Naive thymus-derived CD4-positive, alpha-beta T cell (primary cell): ENCODE measurements around the gene SH3TC1. TPM values are rescaled to one million over a fixed set of nuclear protein-coding genes. Genes with fewer than 3 reads are reported as not detected.
A peak's percentile ranks its signal among the peaks of the same experiment; 100 is the strongest.

Experiments
- ATAC-seq: fragments of 150-1000 bp; cut with Tn5 transposase; 2 replicates; pipeline ENCODE4 v1.10.0; 2021; ENCODE audit warnings: mild to moderate bottlenecking, moderate library complexity
- CTCF ChIA-PET: fragments of 350-600 bp; sonication (Branson Sonifier 250); formaldehyde crosslinking; loops from one replicate; lab custom pipeline; 2021; ENCODE audit warnings: antibody characterized with exemption; lab: Charles Lee
- POLR2A ChIA-PET: fragments of 350-600 bp; sonication (Branson Sonifier 250); formaldehyde crosslinking; loops from one replicate; lab custom pipeline; 2021; ENCODE audit warnings: antibody characterized with exemption, inconsistent platforms; lab: Charles Lee
- DNase-seq, 9 donors: peaks; one replicate each; pipeline versions ENCODE4 v3.0.0 to v3.0.0-alpha.2; 2020 to 2022; ENCODE audit warnings: mixed read lengths in 1 of 9
- H3K27ac ChIP-seq: one replicate; pipeline ENCODE4 v1.7.0; 2013; ENCODE audit warnings: mild to moderate bottlenecking, low read depth, low read length, moderate library complexity
- H3K27me3 ChIP-seq, 2 donors: one replicate each; pipeline ENCODE4 v1.7.0; 2013; ENCODE audit warnings: low read length in 2 of 2, mild to moderate bottlenecking in 2 of 2, moderate library complexity in 2 of 2; ENCODE audit not compliant: control insufficient read depth in 2 of 2, insufficient read depth in 2 of 2
- H3K36me3 ChIP-seq, 3 experiments: 1 replicate in 2 of 3; 2 replicates in 1 of 3; pipeline ENCODE4 v1.7.0; 2013; ENCODE audit warnings: low read length in 3 of 3, mild to moderate bottlenecking in 3 of 3, moderate library complexity in 1 of 3; ENCODE audit not compliant: insufficient read depth in 3 of 3, control insufficient read depth in 2 of 3
- H3K4me1 ChIP-seq, 2 donors: one replicate each; pipeline ENCODE4 v1.7.0; 2013; ENCODE audit warnings: low read length in 2 of 2, mild to moderate bottlenecking in 2 of 2, moderate library complexity in 1 of 2; ENCODE audit not compliant: control insufficient read depth in 2 of 2, insufficient read depth in 2 of 2
- H3K4me3 ChIP-seq: 2 replicates; pipeline ENCODE4 v1.7.0; 2013; ENCODE audit warnings: mild to moderate bottlenecking, low read length
- H3K9me3 ChIP-seq, 3 experiments: 1 replicate in 2 of 3; 2 replicates in 1 of 3; pipeline ENCODE4 v1.7.0; 2013; ENCODE audit warnings: low read length in 3 of 3; ENCODE audit not compliant: control insufficient read depth in 2 of 3
- H3K27ac Mint-ChIP-seq, 9 donors: one replicate each; pipeline ENCODE4 v1.8.0; 2020 to 2022; ENCODE audit warnings: mixed read lengths in 9 of 9, mild to moderate bottlenecking in 8 of 9, moderate library complexity in 5 of 9, inconsistent platforms in 2 of 9
- H3K27me3 Mint-ChIP-seq, 5 donors: one replicate each; pipeline ENCODE4 v1.8.0; 2021 to 2022; ENCODE audit warnings: mixed read lengths in 5 of 5, mild to moderate bottlenecking in 1 of 5
- H3K36me3 Mint-ChIP-seq, 5 donors: one replicate each; pipeline ENCODE4 v1.8.0; 2020 to 2022; ENCODE audit warnings: mixed read lengths in 5 of 5, mild to moderate bottlenecking in 3 of 5, inconsistent platforms in 1 of 5
- H3K4me1 Mint-ChIP-seq, 7 donors: one replicate each; pipeline ENCODE4 v1.8.0; 2020 to 2022; ENCODE audit warnings: mixed read lengths in 7 of 7, mild to moderate bottlenecking in 3 of 7, inconsistent platforms in 1 of 7
- H3K4me3 Mint-ChIP-seq, 10 donors: one replicate each; pipeline ENCODE4 v1.8.0; 2020 to 2022; ENCODE audit warnings: mild to moderate bottlenecking in 10 of 10, mixed read lengths in 10 of 10, moderate library complexity in 6 of 10, inconsistent platforms in 2 of 10
- H3K9me3 Mint-ChIP-seq, 11 donors: one replicate each; pipeline ENCODE4 v1.8.0; 2020 to 2022; ENCODE audit warnings: mixed read lengths in 11 of 11, mild to moderate bottlenecking in 4 of 11, inconsistent platforms in 1 of 11, moderate library complexity in 1 of 11
- intact Hi-C, 2 donors: fragments of 100-400 bp; cut with micrococcal nuclease; formaldehyde crosslinking; loops; one replicate each; pipeline ENCODE4 v1.15.1; 2023
- polyA plus RNA-seq, 2 donors: library from polyadenylated mRNA; unstranded; fragments of 300-500 nt; fragmentation: Illumina TruSeq; gene quantifications; one replicate each; pipeline ENCODE4 v1.2.3, GENCODE V29; 2021
- total RNA-seq, 6 experiments: library from RNA in 5 of 6; stranded (reverse) in 5 of 6; gene quantifications; 1 replicate in 5 of 6; 2 replicates in 1 of 6; pipeline ENCODE4 v1.2.3 and lab custom pipeline; 2021 to 2026

SH3TC1 gene
- total and polyA plus RNA-seq, 7 experiments from 2014 or later, result 6.5 to 120 (median 34.9) TPM

- H3K36me3 Mint-ChIP-seq, result no peaks in the 10 kb centered on the region
- H3K4me3 ChIP-seq, result no peak overlapping the region
- H3K27me3 ChIP-seq, result no peaks in the 10 kb centered on the region
- ChIA-PET POLR2A (no interaction called here), CTCF (no interaction called here)
- DNase-seq (no peak), ATAC-seq (no peak)
- intact Hi-C loops, result no loop called here
- H3K27ac Mint-ChIP-seq, result no peak overlapping the region
- no peak overlapping the region for H3K27ac ChIP-seq
- H3K9me3 ChIP-seq, result no peaks in the 10 kb centered on the region
- H3K36me3 ChIP-seq, result no peaks in the 10 kb centered on the region
- peaks cover 0 to 4% (median 0%) of the 10 kb centered on the region in 5 donors for H3K27me3 Mint-ChIP-seq
- H3K4me1 ChIP-seq, result no peaks in the 10 kb centered on the region
- H3K4me1 Mint-ChIP-seq, result peaks cover 0 to 1% (median 0%) of the 10 kb centered on the region in 7 donors
- peaks cover 0 to 3% (median 0%) of the 10 kb centered on the region in 11 donors for H3K9me3 Mint-ChIP-seq
- no peak overlapping the region for H3K4me3 Mint-ChIP-seq
These were observed 58.8 kb downstream of the SH3TC1 start for GRCh38 chr4:8257854-8258253.

DNA sequence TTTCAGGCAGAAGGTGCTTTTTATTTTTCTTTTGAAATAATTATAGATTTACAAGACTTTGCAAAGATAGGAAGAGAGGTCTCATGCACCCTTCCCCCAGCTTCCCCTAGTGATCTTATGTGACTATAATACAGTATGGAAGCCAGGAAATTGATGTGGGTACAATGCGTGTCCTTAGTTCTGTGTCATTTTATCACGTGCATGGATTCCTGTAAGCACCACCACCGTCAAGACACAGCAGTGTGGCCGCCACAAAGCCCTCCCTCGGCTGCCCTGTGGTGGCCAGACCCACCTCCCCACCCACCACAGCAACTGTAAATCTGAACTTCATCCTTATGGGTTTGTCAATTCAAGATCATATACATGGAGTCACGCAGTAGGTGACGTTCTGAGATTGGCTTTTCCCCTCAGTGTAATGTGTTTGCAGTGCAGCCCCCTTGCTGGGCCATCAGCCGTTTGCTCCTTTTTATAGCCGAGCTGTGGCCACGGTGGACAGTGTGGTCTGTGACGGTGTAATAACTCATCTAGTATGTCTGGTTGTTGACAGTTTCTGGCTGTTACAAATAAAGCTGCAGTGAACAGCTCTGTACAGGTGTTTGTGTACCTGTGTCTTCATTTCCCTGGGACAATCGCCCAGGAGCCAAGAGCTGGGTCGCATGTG is 59.6 kb downstream of the SH3TC1 start:
- Histone ChIP-seq H3K4me3 (no peak overlapping the region), H3K27ac (no peak overlapping the region), H3K4me1 (no peaks in the 10 kb centered on the region), H3K27me3 (no peaks in the 10 kb centered on the region), H3K36me3 (no peaks in the 10 kb centered on the region), H3K9me3 (no peaks in the 10 kb centered on the region)
- H3K27ac Mint-ChIP-seq, result no peak overlapping the region
- no peaks in the 10 kb centered on the region for H3K36me3 Mint-ChIP-seq
- peaks cover 0 to 4% (median 0%) of the 10 kb centered on the region in 7 donors for H3K4me1 Mint-ChIP-seq
- intact Hi-C loops, result no loop called here
- peaks cover 0 to 3% (median 0%) of the 10 kb centered on the region in 11 donors for H3K9me3 Mint-ChIP-seq
- POLR2A ChIA-PET, result no interaction called here
- H3K27me3 Mint-ChIP-seq, result peaks cover 0 to 6% (median 0%) of the 10 kb centered on the region in 5 donors
- ATAC-seq, result no peak
- DNase-seq, result no peak
- CTCF ChIA-PET, result no interaction called here
- H3K4me3 Mint-ChIP-seq, result no peak overlapping the region

DNA sequence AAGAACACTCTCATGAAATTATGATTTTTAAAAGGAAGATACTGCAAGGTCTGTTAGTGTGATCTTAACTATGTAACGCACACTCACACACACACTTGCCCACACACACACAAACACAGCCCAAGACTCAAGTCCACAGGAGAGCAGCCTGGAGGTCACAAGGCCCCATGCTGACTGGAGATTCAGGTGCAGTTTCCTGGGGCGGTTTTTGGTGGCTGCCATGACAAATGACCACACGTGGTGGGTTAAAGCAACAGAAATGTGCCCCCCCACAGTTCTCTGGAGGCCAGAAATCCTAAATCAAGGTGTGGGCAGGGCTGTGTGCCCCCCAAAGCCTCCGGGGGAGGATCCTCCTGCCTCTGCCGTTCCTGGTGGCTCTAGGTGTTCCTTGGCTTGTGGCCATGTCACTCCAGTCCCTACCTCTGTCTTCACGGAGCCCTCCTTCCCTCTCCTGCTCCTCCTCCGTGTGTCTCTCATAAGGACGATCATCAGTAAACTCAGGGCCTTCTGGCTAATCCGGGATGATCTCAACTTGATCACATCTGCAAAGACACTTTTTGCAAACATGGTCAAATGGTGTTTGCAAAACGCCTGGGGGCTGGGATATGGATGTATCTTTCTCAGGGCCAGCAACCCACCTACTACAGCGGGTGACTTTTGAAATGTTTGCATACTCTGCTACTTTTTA is 60.8 kb downstream of the SH3TC1 start:
- no peak overlapping the region for H3K4me3 ChIP-seq

DNA sequence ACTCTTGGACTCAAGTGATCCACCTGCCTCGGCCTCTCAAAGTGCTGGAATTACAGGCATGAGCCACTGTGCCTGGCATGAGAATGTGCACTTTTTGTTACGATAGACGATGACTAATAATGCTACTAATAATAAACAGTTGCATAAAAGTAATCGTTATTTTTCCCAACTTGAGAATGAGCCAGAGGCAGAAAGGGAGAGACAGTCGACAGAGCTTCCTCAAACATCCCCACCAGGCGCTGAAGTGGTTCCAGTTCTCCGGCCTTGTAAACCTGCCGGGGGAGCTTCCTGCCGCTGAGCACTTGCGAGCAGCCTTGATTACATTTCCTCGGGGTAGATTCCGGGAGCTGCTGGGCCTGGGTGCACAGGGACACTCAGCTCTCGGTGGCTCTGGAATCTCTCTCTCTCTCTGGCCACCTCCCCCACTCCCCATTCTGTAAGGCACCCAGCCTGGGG is 61.6 kb downstream of the SH3TC1 start:
- H3K4me3 Mint-ChIP-seq, result no peak overlapping the region
- H3K27ac Mint-ChIP-seq, result no peak overlapping the region
- H3K4me1 ChIP-seq, result no peaks in the 10 kb centered on the region
- H3K36me3 Mint-ChIP-seq, result no peaks in the 10 kb centered on the region
- no peaks in the 10 kb centered on the region for H3K27me3 ChIP-seq
- no peak overlapping the region for H3K27ac ChIP-seq
- ATAC-seq (no peak), DNase-seq (no peak)
- POLR2A ChIA-PET, result no interaction called here
- H3K9me3 Mint-ChIP-seq, result peaks cover 0 to 5% (median 0%) of the 10 kb centered on the region in 11 donors
- no peaks in the 10 kb centered on the region for H3K36me3 ChIP-seq
- intact Hi-C loops, result no loop called here
- CTCF ChIA-PET, result no interaction called here
- peaks cover 0 to 10% (median 0%) of the 10 kb centered on the region in 5 donors for H3K27me3 Mint-ChIP-seq
- no peaks in the 10 kb centered on the region for H3K9me3 ChIP-seq
- H3K4me1 Mint-ChIP-seq, result peaks cover 0 to 8% (median 0%) of the 10 kb centered on the region in 7 donors
- no peak overlapping the region for H3K4me3 ChIP-seq

More for the DNA sequence above, 60.8 kb downstream of the SH3TC1 start:
- Histone ChIP-seq H3K36me3 (no peaks in the 10 kb centered on the region), H3K4me1 (no peaks in the 10 kb centered on the region), H3K27me3 (no peaks in the 10 kb centered on the region), H3K27ac (no peak overlapping the region), H3K9me3 (no peaks in the 10 kb centered on the region)
- H3K27me3 Mint-ChIP-seq, result peaks cover 0 to 10% (median 0%) of the 10 kb centered on the region in 5 donors
- no peak overlapping the region for H3K4me3 Mint-ChIP-seq
- CTCF ChIA-PET, result no interaction called here
- DNase-seq, result no peak
- peaks cover 0 to 8% (median 0%) of the 10 kb centered on the region in 7 donors for H3K4me1 Mint-ChIP-seq
- no peaks in the 10 kb centered on the region for H3K36me3 Mint-ChIP-seq
- POLR2A ChIA-PET, result no interaction called here
- H3K9me3 Mint-ChIP-seq, result peaks cover 0 to 5% (median 0%) of the 10 kb centered on the region in 11 donors
- ATAC-seq, result no peak
- H3K27ac Mint-ChIP-seq, result peak overlapping the region in 1 of 9 donors; percentile 4
- intact Hi-C loops, result no loop called here

DNA sequence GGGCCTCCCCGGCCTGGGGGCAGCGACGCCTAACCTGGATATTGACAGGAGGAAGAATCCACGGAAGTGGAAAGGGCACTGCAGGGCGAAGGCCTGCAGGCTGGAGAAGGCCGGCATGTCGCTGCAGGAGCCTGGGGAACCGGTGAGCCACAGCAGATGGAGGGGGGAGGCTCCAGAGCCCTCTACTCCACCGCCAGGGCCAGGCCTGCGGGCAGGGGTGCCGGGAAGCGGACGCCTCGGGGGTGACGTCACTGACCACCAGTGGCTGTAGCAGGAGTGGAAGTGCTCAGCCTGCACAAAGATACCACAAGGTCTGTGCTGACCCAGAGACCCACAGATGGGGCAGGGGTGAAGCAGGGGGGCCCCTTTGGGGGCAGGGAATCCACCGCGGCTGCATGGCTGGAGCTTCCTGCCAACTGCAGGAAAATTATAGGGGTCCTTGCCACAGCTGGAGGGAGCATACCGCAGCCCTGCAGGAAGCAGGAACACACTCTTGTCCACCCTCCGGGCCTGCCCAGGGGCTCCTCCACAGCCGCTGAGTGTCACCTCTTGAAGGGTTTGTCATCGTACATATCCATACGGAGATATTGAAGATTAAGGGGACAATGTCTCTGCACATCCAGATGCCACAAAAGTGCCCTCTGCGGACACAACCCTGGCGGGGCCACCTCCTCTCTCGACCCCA is 62.9 kb downstream of the SH3TC1 start:
- no peak overlapping the region for H3K4me3 ChIP-seq
- DNase-seq (no peak), ATAC-seq (peak; percentile 62)
- no peak overlapping the region for H3K4me3 Mint-ChIP-seq
- H3K27me3 ChIP-seq, result no peaks in the 10 kb centered on the region
- no peaks in the 10 kb centered on the region for H3K36me3 ChIP-seq
- no peaks in the 10 kb centered on the region for H3K9me3 ChIP-seq
- H3K4me1 Mint-ChIP-seq, result peaks cover 0 to 8% (median 0%) of the 10 kb centered on the region in 7 donors
- H3K9me3 Mint-ChIP-seq, result peaks cover 0 to 5% (median 0%) of the 10 kb centered on the region in 11 donors
- H3K27me3 Mint-ChIP-seq, result peaks cover 0 to 13% (median 0%) of the 10 kb centered on the region in 5 donors
- H3K4me1 ChIP-seq, result no peaks in the 10 kb centered on the region
- POLR2A ChIA-PET, result no interaction called here
- CTCF ChIA-PET, result no interaction called here
- intact Hi-C loops, result no loop called here
- H3K27ac Mint-ChIP-seq, result no peak overlapping the region
- H3K36me3 Mint-ChIP-seq, result no peaks in the 10 kb centered on the region
- H3K27ac ChIP-seq, result no peak overlapping the region

DNA sequence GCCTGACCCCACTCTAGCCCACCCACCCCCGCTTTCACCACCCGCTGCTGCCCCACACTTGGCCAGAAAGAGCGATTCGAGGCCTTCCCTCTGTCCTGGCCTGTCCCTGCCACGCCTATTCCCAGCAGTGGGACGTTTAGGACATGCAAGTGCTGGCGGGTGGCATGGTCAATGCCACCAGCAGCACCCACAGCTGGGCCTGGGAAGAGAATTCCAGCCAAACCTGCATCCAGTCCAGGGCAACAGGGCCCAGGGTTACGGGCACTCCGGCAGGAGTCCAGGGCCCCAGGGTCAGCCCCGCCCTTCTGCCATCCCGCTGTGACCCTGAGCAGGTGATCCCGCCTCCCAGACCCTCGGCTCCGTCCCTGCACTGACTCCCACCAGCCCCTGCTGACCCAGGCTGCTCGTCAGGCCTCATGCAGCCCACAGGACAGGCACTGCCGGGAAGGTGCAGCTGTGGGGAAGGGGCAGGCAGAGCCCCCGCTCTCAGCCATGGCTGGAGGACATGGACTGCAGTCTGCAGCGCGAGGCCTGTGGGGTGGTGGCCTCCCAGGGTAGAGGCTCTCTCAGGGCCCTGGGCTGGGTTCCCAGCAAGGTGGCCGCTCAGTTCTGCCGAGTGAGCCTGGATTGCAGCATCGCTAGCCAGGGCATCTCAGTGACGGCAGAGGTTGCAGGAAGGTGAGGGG is 63.7 kb downstream of the SH3TC1 start:
- H3K4me1 ChIP-seq, result no peaks in the 10 kb centered on the region
- Mint-ChIP-seq H3K27me3 (peaks cover 0 to 13% (median 0%) of the 10 kb centered on the region in 5 donors), H3K27ac (no peak overlapping the region), H3K4me3 (no peak overlapping the region), H3K4me1 (peaks cover 0 to 8% (median 0%) of the 10 kb centered on the region in 7 donors), H3K36me3 (no peaks in the 10 kb centered on the region), H3K9me3 (peaks cover 0 to 5% (median 0%) of the 10 kb centered on the region in 11 donors)
- ChIA-PET CTCF (no interaction called here), POLR2A (no interaction called here)
- H3K9me3 ChIP-seq, result no peaks in the 10 kb centered on the region
- no peak for ATAC-seq
- H3K27ac ChIP-seq, result no peak overlapping the region
- no peaks in the 10 kb centered on the region for H3K36me3 ChIP-seq
- no peak overlapping the region for H3K4me3 ChIP-seq
- no peaks in the 10 kb centered on the region for H3K27me3 ChIP-seq
- DNase-seq, result no peak
- intact Hi-C loops, result no loop called here
